RWPE1 (cell line): Measurements from ENCODE around the gene SELENOI.
"Not testable (repeated sequence)": the region's sequence is repeated elsewhere in the genome, so short reads cannot be mapped to it uniquely, and the experiment has no call there.

Experiments used
- CTCF ChIA-PET: fragments of 350-600 bp; sonication (Branson Sonifier 250); formaldehyde crosslinking; extraction: SDS; loops from one replicate; lab custom pipeline; 2021; lab: Yijun Ruan, JAX
- POLR2A ChIA-PET: fragments of 400-600 bp; formaldehyde crosslinking; extraction: SDS; loops from one replicate; lab custom pipeline; 2020; ENCODE audit warnings: antibody characterized with exemption; ENCODE audit not compliant: low non-redundant PET; lab: Yijun Ruan, JAX
- DNase-seq: peaks from one replicate; pipeline ENCODE4 v3.0.0; 2012; ENCODE audit warnings: low spot score
- H3K27ac ChIP-seq: fragments of 450-650 bp; 2 replicates; pipeline ENCODE4 v1.5.1; 2017
- TF ChIP-seq, protein P1 (sequence below): fragments of 450-650 bp; conservative IDR thresholded peaks from 2 replicates; pipeline ENCODE4 v1.5.1; 2017; ENCODE audit warnings: low read depth, mild to moderate bottlenecking

The SELENOI gene

DNA sequence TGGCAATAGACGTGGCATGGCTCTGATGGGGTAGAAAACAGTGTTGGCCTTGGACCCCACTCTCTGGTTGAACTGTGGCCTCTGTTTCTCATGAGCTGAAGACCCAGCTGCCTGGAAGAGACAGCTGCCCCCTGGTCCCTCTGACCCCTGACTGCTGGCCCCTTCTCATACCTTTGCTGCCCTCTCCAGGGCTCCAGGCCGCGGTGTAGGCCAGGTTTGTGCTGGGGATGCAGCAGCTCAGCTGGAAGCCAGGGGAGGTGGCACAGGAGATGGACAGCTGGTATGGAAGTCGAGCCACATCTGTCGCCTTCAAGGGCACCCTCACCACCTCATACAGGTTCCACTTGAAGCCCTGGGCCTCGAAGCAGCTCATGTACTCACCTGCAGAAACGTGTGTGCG, 31.7 kb upstream of the SELENOI start:
- ChIA-PET CTCF (interaction anchor here (0.6 kb wide), 1 partner anchor 154 kb away, joined by 7 read pairs; no protein-coding TSS in a partner anchor), POLR2A (no interaction called here)
- H3K27ac ChIP-seq, result no peak overlapping the region
- TF ChIP-seq, protein P1, sequence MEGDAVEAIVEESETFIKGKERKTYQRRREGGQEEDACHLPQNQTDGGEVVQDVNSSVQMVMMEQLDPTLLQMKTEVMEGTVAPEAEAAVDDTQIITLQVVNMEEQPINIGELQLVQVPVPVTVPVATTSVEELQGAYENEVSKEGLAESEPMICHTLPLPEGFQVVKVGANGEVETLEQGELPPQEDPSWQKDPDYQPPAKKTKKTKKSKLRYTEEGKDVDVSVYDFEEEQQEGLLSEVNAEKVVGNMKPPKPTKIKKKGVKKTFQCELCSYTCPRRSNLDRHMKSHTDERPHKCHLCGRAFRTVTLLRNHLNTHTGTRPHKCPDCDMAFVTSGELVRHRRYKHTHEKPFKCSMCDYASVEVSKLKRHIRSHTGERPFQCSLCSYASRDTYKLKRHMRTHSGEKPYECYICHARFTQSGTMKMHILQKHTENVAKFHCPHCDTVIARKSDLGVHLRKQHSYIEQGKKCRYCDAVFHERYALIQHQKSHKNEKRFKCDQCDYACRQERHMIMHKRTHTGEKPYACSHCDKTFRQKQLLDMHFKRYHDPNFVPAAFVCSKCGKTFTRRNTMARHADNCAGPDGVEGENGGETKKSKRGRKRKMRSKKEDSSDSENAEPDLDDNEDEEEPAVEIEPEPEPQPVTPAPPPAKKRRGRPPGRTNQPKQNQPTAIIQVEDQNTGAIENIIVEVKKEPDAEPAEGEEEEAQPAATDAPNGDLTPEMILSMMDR, result no peak
- no peak for DNase-seq

- POLR2A ChIA-PET, result no interaction called here
- TF ChIP-seq, protein P1, result no peak
- CTCF ChIA-PET, result interaction anchor here (0.6 to 0.8 kb wide), 2 partner anchors 9 to 41 kb away, joined by 3 read pairs; no protein-coding TSS in a partner anchor
- no peak for DNase-seq
- H3K27ac ChIP-seq, result no peak overlapping the region
These were observed 29.9 kb upstream of the SELENOI start for GRCh38 chr2:26316041-26316440.

DNA sequence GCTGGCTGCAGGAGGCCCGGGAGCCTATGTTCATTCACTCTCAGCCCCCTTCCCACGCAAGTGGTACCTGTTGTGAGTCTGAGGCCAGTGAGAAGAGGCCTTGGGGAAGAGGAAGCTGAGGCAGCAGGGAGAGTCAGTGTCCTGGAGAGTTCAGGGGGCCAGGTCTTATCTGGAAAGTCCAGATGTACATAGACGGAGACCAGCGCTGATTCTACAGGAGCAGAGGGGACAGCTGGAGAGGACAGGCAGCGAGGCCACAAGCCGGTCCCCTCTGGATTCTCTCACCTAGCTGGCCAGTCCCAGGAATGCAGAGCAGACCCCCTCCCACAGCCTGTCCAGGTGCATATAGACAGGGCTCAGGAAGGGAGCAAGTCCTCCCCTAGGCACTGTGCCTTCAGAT, 29.1 kb upstream of the SELENOI start:
- POLR2A ChIA-PET, result no interaction called here
- no peak overlapping the region for H3K27ac ChIP-seq
- CTCF ChIA-PET, result interaction anchor here (0.6 to 0.8 kb wide), 2 partner anchors 8 to 42 kb away, joined by 3 read pairs; no protein-coding TSS in a partner anchor
- no peak for DNase-seq
- TF ChIP-seq, protein P1, result no peak

GRCh38 chr2:26317377-26318105, 28.4 kb upstream of the SELENOI start:
- no peak for DNase-seq
- TF ChIP-seq, protein P1, result no peak
- CTCF ChIA-PET, result no interaction called here
- no peak overlapping the region for H3K27ac ChIP-seq
- POLR2A ChIA-PET, result no interaction called here

DNA sequence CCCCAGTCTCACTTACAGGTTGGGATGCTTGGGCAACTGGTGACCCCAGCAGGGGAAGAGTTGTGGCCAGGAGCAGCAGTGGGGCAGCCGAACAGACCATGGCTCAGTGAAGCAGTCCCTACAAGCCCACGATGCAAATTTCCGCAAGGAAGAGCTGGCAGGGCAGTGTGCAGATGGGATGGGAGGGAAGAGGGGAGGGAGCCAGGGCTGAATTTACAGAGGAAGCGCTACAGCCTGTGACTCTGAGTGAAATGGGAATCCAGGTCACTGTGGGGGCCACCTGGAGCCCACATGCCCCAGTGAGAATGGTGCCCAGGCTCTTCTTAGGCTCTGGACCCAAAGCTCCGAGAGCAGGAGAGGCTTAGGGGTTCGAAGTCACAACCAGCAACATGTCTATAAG, 27.0 kb upstream of the SELENOI start:
- POLR2A ChIA-PET, result no interaction called here
- CTCF ChIA-PET, result no interaction called here
- TF ChIP-seq, protein P1, result no peak
- DNase-seq, result no peak
- H3K27ac ChIP-seq, result no peak overlapping the region

GRCh38 chr2:26324479-26324878, 21.5 kb upstream of the SELENOI start:
- DNase-seq, POLR2A ChIA-PET, H3K27ac ChIP-seq: not testable (repeated sequence)
- CTCF ChIA-PET, result interaction anchor here (1.1 kb wide), 1 partner anchor 8 kb away, joined by 3 read pairs; no protein-coding TSS in a partner anchor

DNA sequence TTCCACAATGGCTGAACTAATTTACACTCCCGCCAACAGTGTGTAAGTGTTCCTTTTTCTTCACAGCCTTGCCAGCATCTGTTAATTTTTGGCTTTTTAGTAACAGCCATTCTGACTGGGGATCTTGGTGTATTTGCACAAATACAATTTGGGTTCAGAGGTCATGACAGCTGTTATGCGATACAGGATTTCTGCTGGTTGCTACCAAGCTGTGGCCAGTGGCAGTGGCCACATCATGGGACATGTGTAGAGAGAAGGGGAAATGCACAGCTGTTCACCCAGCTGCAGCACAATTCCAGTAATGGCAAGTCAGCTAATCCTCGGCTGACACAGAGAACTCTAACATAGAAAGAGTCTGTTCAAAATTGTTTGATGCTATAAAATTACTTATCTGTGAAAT, 21.0 kb upstream of the SELENOI start:
- TF ChIP-seq, protein P1, result no peak
- no peak overlapping the region for H3K27ac ChIP-seq
- no peak for DNase-seq
- ChIA-PET POLR2A (no interaction called here), CTCF (interaction anchor here (1.1 kb wide), 1 partner anchor 9 kb away, joined by 3 read pairs; no protein-coding TSS in a partner anchor)
